WTC11 (cell line): ENCODE measurements around the gene CLEC10A.

Experiments used
- IRF2 ChIP-seq: sonication (generic); formaldehyde crosslinking; IDR thresholded peaks from 2 replicates; pipeline ENCODE4 v1.8.0; 2022; ENCODE audit warnings: low read depth, missing genetic modification reagents, borderline replicate concordance
- JUN ChIP-seq: sonication (generic); formaldehyde crosslinking; IDR thresholded peaks from 2 replicates; pipeline ENCODE4 v1.8.0; 2023; ENCODE audit warnings: mild to moderate bottlenecking, missing genetic modification reagents
- MXD4 ChIP-seq: fragments of 250-450 bp; sonication (Bioruptor Pico); IDR thresholded peaks from 2 replicates; pipeline ENCODE4 v1.8.0; 2021; ENCODE audit warnings: mild to moderate bottlenecking, moderate library complexity, borderline replicate concordance
- ZNF138 ChIP-seq: sonication (generic); formaldehyde crosslinking; conservative IDR thresholded peaks from 2 replicates; pipeline ENCODE4 v1.8.1; 2022; ENCODE audit warnings: mild to moderate bottlenecking, moderate library complexity, missing genetic modification reagents
- TF ChIP-seq, protein P1 (sequence below): fragments of 200-600 bp; IDR thresholded peaks from 2 replicates; pipeline ENCODE4 v1.8.0; 2022; ENCODE audit warnings: antibody characterized with exemption
- TF ChIP-seq, protein P2 (sequence below): fragments of 250-450 bp; sonication (Bioruptor Pico); IDR thresholded peaks from 2 replicates; pipeline ENCODE4 v2.1.2; 2022; ENCODE audit warnings: mild to moderate bottlenecking, moderate library complexity
- TF ChIP-seq, protein P3 (sequence below): sonication (generic); formaldehyde crosslinking; IDR thresholded peaks from 2 replicates; pipeline ENCODE4 v1.8.0; 2022; ENCODE audit warnings: mild to moderate bottlenecking, missing genetic modification reagents
- TF ChIP-seq, protein P4 (sequence below): sonication (generic); formaldehyde crosslinking; IDR thresholded peaks from 2 replicates; pipeline ENCODE4 v1.8.1; 2022; ENCODE audit warnings: missing genetic modification reagents, borderline replicate concordance
- TF ChIP-seq, protein P5 (sequence below): sonication (generic); formaldehyde crosslinking; conservative IDR thresholded peaks from 2 replicates; pipeline ENCODE4 v1.8.1; 2022; ENCODE audit warnings: mild to moderate bottlenecking, missing genetic modification reagents
- TF ChIP-seq, protein P6 (sequence below): sonication (generic); formaldehyde crosslinking; IDR thresholded peaks from 2 replicates; pipeline ENCODE4 v1.8.0; 2022; ENCODE audit warnings: mild to moderate bottlenecking, missing genetic modification reagents
- TF ChIP-seq, protein P7 (sequence below): fragments of 250-450 bp; sonication (Bioruptor Pico); IDR thresholded peaks from 2 replicates; pipeline ENCODE4 v1.9.0; 2021; ENCODE audit warnings: mild to moderate bottlenecking, borderline replicate concordance
- TF ChIP-seq, protein P8 (sequence below): sonication (generic); formaldehyde crosslinking; IDR thresholded peaks from 2 replicates; pipeline ENCODE4 v1.8.1; 2023; ENCODE audit warnings: mild to moderate bottlenecking, missing genetic modification reagents, moderate library complexity

DNA sequence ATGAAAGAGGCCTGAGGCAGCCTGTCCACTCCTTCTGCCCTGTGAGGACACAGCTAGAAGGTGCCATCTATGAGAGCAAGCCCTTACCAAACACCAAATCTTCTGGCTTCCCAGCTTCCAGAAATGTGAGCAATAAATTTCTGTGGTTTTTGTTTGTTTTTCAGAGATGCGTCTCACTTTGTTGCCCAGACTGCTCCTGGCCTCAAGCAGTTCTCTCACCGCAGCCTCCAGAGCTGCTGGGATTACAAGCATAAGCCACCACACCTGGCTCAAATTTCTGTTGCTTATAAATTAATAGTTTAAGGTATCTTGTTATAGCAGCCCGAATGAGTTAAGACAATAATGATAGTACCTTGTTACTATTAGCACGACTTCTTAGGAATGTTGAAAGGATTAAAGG, 23.7 kb downstream of the CLEC10A start:
- TF ChIP-seq, protein P1, sequence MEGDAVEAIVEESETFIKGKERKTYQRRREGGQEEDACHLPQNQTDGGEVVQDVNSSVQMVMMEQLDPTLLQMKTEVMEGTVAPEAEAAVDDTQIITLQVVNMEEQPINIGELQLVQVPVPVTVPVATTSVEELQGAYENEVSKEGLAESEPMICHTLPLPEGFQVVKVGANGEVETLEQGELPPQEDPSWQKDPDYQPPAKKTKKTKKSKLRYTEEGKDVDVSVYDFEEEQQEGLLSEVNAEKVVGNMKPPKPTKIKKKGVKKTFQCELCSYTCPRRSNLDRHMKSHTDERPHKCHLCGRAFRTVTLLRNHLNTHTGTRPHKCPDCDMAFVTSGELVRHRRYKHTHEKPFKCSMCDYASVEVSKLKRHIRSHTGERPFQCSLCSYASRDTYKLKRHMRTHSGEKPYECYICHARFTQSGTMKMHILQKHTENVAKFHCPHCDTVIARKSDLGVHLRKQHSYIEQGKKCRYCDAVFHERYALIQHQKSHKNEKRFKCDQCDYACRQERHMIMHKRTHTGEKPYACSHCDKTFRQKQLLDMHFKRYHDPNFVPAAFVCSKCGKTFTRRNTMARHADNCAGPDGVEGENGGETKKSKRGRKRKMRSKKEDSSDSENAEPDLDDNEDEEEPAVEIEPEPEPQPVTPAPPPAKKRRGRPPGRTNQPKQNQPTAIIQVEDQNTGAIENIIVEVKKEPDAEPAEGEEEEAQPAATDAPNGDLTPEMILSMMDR = no peak
- TF ChIP-seq MXD4 (CRISPR knock-in tag) = no peak
- TF ChIP-seq, protein P2, sequence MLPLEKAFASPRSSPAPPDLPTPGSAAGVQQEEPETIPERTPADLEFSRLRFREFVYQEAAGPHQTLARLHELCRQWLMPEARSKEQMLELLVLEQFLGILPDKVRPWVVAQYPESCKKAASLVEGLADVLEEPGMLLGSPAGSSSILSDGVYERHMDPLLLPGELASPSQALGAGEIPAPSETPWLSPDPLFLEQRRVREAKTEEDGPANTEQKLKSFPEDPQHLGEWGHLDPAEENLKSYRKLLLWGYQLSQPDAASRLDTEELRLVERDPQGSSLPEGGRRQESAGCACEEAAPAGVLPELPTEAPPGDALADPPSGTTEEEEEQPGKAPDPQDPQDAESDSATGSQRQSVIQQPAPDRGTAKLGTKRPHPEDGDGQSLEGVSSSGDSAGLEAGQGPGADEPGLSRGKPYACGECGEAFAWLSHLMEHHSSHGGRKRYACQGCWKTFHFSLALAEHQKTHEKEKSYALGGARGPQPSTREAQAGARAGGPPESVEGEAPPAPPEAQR (CRISPR knock-in tag) = no peak
- no peak for TF ChIP-seq JUN (CRISPR knock-in tag)
- TF ChIP-seq, protein P3, sequence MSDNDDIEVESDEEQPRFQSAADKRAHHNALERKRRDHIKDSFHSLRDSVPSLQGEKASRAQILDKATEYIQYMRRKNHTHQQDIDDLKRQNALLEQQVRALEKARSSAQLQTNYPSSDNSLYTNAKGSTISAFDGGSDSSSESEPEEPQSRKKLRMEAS = no peak
- TF ChIP-seq, protein P4, sequence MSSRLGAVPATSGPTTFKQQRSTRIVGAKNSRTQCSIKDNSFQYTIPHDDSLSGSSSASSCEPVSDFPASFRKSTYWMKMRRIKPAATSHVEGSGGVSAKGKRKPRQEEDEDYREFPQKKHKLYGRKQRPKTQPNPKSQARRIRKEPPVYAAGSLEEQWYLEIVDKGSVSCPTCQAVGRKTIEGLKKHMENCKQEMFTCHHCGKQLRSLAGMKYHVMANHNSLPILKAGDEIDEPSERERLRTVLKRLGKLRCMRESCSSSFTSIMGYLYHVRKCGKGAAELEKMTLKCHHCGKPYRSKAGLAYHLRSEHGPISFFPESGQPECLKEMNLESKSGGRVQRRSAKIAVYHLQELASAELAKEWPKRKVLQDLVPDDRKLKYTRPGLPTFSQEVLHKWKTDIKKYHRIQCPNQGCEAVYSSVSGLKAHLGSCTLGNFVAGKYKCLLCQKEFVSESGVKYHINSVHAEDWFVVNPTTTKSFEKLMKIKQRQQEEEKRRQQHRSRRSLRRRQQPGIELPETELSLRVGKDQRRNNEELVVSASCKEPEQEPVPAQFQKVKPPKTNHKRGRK (CRISPR knock-in tag) = no peak
- TF ChIP-seq, protein P5, sequence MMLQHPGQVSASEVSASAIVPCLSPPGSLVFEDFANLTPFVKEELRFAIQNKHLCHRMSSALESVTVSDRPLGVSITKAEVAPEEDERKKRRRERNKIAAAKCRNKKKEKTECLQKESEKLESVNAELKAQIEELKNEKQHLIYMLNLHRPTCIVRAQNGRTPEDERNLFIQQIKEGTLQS = no peak
- no peak for TF ChIP-seq IRF2 (CRISPR knock-in tag)
- TF ChIP-seq, protein P6, sequence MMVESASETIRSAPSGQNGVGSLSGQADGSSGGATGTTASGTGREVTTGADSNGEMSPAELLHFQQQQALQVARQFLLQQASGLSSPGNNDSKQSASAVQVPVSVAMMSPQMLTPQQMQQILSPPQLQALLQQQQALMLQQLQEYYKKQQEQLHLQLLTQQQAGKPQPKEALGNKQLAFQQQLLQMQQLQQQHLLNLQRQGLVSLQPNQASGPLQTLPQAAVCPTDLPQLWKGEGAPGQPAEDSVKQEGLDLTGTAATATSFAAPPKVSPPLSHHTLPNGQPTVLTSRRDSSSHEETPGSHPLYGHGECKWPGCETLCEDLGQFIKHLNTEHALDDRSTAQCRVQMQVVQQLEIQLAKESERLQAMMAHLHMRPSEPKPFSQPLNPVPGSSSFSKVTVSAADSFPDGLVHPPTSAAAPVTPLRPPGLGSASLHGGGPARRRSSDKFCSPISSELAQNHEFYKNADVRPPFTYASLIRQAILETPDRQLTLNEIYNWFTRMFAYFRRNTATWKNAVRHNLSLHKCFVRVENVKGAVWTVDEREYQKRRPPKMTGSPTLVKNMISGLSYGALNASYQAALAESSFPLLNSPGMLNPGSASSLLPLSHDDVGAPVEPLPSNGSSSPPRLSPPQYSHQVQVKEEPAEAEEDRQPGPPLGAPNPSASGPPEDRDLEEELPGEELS (CRISPR knock-in tag) = no peak
- TF ChIP-seq ZNF138 (CRISPR knock-in tag) = no peak
- TF ChIP-seq, protein P7, sequence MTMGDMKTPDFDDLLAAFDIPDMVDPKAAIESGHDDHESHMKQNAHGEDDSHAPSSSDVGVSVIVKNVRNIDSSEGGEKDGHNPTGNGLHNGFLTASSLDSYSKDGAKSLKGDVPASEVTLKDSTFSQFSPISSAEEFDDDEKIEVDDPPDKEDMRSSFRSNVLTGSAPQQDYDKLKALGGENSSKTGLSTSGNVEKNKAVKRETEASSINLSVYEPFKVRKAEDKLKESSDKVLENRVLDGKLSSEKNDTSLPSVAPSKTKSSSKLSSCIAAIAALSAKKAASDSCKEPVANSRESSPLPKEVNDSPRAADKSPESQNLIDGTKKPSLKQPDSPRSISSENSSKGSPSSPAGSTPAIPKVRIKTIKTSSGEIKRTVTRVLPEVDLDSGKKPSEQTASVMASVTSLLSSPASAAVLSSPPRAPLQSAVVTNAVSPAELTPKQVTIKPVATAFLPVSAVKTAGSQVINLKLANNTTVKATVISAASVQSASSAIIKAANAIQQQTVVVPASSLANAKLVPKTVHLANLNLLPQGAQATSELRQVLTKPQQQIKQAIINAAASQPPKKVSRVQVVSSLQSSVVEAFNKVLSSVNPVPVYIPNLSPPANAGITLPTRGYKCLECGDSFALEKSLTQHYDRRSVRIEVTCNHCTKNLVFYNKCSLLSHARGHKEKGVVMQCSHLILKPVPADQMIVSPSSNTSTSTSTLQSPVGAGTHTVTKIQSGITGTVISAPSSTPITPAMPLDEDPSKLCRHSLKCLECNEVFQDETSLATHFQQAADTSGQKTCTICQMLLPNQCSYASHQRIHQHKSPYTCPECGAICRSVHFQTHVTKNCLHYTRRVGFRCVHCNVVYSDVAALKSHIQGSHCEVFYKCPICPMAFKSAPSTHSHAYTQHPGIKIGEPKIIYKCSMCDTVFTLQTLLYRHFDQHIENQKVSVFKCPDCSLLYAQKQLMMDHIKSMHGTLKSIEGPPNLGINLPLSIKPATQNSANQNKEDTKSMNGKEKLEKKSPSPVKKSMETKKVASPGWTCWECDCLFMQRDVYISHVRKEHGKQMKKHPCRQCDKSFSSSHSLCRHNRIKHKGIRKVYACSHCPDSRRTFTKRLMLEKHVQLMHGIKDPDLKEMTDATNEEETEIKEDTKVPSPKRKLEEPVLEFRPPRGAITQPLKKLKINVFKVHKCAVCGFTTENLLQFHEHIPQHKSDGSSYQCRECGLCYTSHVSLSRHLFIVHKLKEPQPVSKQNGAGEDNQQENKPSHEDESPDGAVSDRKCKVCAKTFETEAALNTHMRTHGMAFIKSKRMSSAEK = no peak
- TF ChIP-seq, protein P8, sequence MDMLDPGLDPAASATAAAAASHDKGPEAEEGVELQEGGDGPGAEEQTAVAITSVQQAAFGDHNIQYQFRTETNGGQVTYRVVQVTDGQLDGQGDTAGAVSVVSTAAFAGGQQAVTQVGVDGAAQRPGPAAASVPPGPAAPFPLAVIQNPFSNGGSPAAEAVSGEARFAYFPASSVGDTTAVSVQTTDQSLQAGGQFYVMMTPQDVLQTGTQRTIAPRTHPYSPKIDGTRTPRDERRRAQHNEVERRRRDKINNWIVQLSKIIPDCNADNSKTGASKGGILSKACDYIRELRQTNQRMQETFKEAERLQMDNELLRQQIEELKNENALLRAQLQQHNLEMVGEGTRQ (CRISPR knock-in tag) = no peak
